Glutamatergic neuron (in vitro differentiated cells): Measurements from ENCODE around the gene FAAP100. TPM values are rescaled to one million over a fixed set of nuclear protein-coding genes. Genes with fewer than 3 reads are reported as not detected.
A peak's percentile ranks its signal among the peaks of the same experiment; 100 is the strongest.

Experiments
- DNase-seq: peaks from one replicate; pipeline ENCODE4 v3.0.0; 2022
- H3K27ac Mint-ChIP-seq: one replicate; pipeline ENCODE4 v1.8.0; 2020; ENCODE audit warnings: mild to moderate bottlenecking, mixed read lengths, inconsistent platforms; ENCODE audit not compliant: unreplicated experiment
- H3K27me3 Mint-ChIP-seq: one replicate; pipeline ENCODE4 v1.8.0; 2020; ENCODE audit warnings: mild to moderate bottlenecking, moderate library complexity, mixed read lengths, inconsistent platforms; ENCODE audit not compliant: unreplicated experiment
- H3K36me3 Mint-ChIP-seq: one replicate; pipeline ENCODE4 v1.8.0; 2020; ENCODE audit warnings: mild to moderate bottlenecking, mixed read lengths, inconsistent platforms; ENCODE audit not compliant: unreplicated experiment
- H3K4me1 Mint-ChIP-seq: one replicate; pipeline ENCODE4 v1.8.0; 2020; ENCODE audit warnings: mild to moderate bottlenecking, low read depth, mixed read lengths, inconsistent platforms; ENCODE audit not compliant: unreplicated experiment
- H3K4me3 Mint-ChIP-seq: one replicate; pipeline ENCODE4 v1.8.0; 2020; ENCODE audit warnings: mild to moderate bottlenecking, mixed read lengths, inconsistent platforms; ENCODE audit not compliant: unreplicated experiment
- H3K9me3 Mint-ChIP-seq: one replicate; pipeline ENCODE4 v1.8.0; 2020; ENCODE audit warnings: mild to moderate bottlenecking, moderate library complexity, mixed read lengths, inconsistent platforms; ENCODE audit not compliant: unreplicated experiment
- CTCF ChIP-seq: fragments of 200-600 bp; sonication (generic); IDR thresholded peaks from one replicate; pipeline ENCODE4 v1.5.0; 2021; ENCODE audit not compliant: partially characterized antibody, unreplicated experiment
- total RNA-seq: library from RNA; stranded (reverse); fragmentation: NEBNext Ultra II Directional; extraction: Animal tissue kit (Norgen Biotek cat#: 25700); gene quantifications from one replicate; pipeline ENCODE4 v1.2.1, GENCODE V29; 2021; ENCODE audit not compliant: unreplicated experiment

The FAAP100 gene
- total RNA-seq, 1 donor from 2014 or later, result 56.5 TPM

GRCh38 chr17:81518785-81519283 is 33.3 kb downstream of the FAAP100 start:
- Mint-ChIP-seq H3K27ac (no peak overlapping the region), H3K4me1 (peaks cover 13% of the 10 kb centered on the region), H3K36me3 (no peaks in the 10 kb centered on the region), H3K9me3 (peaks cover 10% of the 10 kb centered on the region), H3K27me3 (peaks cover 15% of the 10 kb centered on the region), H3K4me3 (peak overlapping the region; percentile 63)
- DNase-seq, result no peak
- TF ChIP-seq CTCF, result no peak

- Mint-ChIP-seq H3K27ac (peak overlapping the region; percentile 57), H3K36me3 (no peaks in the 10 kb centered on the region), H3K27me3 (peaks cover 15% of the 10 kb centered on the region), H3K4me1 (peaks cover 13% of the 10 kb centered on the region), H3K9me3 (peaks cover 14% of the 10 kb centered on the region), H3K4me3 (peak overlapping the region; percentile 63)
- DNase-seq, result peak; percentile 68
- TF ChIP-seq CTCF, result no peak
These were observed 33.9 kb downstream of the FAAP100 start for GRCh38 chr17:81518113-81518784.

- H3K4me3 Mint-ChIP-seq, result peak overlapping the region; percentile 63
- H3K36me3 Mint-ChIP-seq, result no peaks in the 10 kb centered on the region
- no peak for DNase-seq
- H3K27ac Mint-ChIP-seq, result peak overlapping the region; percentile 57
- H3K4me1 Mint-ChIP-seq, result peaks cover 13% of the 10 kb centered on the region
- peaks cover 14% of the 10 kb centered on the region for H3K9me3 Mint-ChIP-seq
- TF ChIP-seq CTCF, result no peak
- peaks cover 13% of the 10 kb centered on the region for H3K27me3 Mint-ChIP-seq
These were observed 34.6 kb downstream of the FAAP100 start for GRCh38 chr17:81517339-81518112.

GRCh38 chr17:81517009-81517338 is 35.2 kb downstream of the FAAP100 start:
- Mint-ChIP-seq H3K4me3 (peak overlapping the region; percentile 92), H3K9me3 (peaks cover 14% of the 10 kb centered on the region), H3K4me1 (peaks cover 13% of the 10 kb centered on the region), H3K27me3 (peaks cover 12% of the 10 kb centered on the region), H3K27ac (no peak overlapping the region), H3K36me3 (peaks cover under 1% of the 10 kb centered on the region)
- DNase-seq, result no peak
- TF ChIP-seq CTCF, result no peak

GRCh38 chr17:81516439-81516838 is 35.7 kb downstream of the FAAP100 start:
- peaks cover 18% of the 10 kb centered on the region for H3K9me3 Mint-ChIP-seq

More at GRCh38 chr17:81516439-81516838, 35.7 kb downstream of the FAAP100 start:
- H3K4me1 Mint-ChIP-seq, result peaks cover 11% of the 10 kb centered on the region
- no peak for DNase-seq
- TF ChIP-seq CTCF, result no peak
- H3K27me3 Mint-ChIP-seq, result peaks cover 17% of the 10 kb centered on the region
- no peak overlapping the region for H3K27ac Mint-ChIP-seq
- H3K4me3 Mint-ChIP-seq, result peak overlapping the region; percentile 92
- H3K36me3 Mint-ChIP-seq, result peaks cover 5% of the 10 kb centered on the region
